Stimulated activated CD8-positive, alpha-beta memory T cell treated with anti-CD3 and anti-CD28 coated beads, Interleukin-4, amount 100 ng/mL, for 4 hours (primary cell): ENCODE measurements around the gene MAEA.

ENCODE experiments used
- DNase-seq, 2 donors: peaks; one replicate each; pipeline ENCODE4 v3.0.0-alpha.2; 2020; ENCODE audit warnings: low read depth in 2 of 2, low spot score in 1 of 2

MAEA gene

DNA sequence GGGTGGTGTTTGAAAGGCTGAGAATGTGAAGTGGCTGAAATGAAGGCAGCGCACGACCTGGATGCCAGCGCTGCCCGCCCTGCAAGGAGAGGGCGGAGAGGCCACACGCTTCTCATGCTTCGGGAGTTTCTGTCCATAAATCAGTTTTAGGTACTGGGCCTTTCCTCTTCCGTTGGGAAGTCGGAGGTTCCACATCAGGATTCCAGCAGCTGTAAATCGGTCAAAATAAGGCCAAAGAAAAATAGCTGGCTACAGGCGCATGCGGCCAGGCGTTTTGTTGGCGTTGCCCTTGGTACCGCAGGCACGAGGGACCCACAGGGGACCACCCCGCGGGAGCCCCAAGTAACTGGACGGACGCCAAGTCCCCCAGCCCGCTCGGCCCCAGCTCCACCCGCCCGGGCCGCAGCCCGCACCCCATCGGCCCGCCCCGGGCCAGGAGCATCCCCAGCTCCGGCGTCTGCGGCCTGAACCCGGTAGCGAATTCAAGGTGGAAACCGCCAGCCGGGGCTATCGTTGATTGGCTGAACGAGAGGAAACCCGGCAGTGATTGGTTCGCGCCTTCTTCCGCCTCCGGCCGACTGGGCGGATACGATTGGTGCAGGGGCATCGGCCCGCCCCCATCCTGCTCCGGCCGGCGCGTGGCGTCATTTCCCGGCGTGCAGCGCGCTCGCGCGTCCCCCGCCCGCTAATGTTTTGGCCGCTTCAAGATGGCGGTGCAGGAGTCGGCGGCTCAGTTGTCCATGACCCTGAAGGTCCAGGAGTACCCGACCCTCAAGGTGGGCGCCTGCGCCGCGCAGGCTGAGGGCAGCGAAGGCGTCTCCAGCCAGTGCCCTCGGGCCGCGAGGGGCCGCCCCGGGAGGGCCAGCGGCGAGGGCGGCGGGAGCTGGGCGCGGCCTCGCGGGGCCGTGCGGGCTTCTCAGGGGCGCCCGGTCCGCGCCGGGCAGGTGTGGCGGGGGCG lies at the start of gene MAEA:
Gene MAEA, plus strand, starts transcription at position 685 of the 958 bp plus-strand sequence. Its CDS starts 23 bp downstream, at position 708.
- peak; percentile 94 for DNase-seq

GRCh38 chr4:1239950-1240307 lies 49.8 kb upstream of the MAEA start:
- DNase-seq = no peak

DNA sequence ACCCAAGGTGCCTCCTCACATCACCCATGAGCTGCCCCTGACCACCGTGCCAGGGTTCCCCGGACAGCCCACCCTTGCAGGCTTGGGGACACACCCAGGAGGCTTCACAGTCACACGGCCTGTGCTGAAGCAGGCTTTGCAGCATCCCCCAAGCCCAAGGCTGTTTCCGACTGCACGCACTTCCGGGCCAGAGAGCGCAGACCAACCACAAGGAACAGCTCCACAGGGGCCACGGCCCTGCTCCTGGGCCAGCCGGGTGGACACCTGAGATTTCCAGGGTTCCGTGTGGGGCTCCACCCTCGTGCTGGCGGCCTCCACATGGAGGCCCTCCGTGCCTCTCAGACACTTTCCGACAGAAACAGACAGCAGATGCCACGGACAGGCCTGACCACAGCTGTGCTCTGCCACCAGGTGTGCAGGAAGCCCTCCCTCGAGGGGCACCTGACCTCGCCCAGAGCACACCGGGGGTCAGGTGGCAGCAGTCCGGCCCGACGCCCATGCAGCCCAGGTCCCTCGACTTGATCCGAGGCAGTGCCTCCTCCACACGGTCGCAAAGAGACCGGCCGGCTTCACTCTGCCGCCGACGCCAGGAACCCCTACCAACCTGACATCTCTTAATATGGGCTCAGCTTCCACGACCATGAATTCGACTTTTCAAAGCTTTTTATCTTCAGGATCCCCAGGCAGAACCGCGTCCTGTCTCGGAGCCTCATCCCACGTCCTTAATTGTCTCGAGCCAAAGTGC lies 48.8 kb upstream of the MAEA start:
- no peak for DNase-seq

DNA sequence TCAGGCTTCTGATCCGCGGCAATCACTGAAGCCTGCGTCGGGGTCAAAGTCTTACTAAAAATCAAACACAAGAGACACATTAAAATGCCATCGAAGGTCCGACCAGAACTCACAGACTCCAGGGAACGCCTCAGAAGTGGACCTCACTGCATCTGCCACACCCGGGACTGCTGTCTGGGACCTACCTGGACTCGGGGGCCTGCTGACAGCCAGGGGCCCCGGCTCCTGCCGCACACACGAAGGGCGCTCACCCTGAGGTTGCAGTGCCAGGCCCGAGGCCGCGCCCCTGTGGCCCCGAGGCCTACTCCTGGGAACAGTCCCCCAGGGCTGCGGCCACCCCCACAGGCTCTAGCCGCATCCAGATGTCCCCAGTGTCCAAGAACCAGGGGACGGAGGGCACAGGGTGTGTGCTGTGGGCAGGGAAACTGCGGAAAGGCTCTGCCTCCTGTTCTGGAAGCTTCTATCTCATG lies 48.2 kb upstream of the MAEA start:
- DNase-seq = no peak

- no peak for DNase-seq
Observed at GRCh38 chr4:1241936-1242505, 47.7 kb upstream of the MAEA start.

DNA sequence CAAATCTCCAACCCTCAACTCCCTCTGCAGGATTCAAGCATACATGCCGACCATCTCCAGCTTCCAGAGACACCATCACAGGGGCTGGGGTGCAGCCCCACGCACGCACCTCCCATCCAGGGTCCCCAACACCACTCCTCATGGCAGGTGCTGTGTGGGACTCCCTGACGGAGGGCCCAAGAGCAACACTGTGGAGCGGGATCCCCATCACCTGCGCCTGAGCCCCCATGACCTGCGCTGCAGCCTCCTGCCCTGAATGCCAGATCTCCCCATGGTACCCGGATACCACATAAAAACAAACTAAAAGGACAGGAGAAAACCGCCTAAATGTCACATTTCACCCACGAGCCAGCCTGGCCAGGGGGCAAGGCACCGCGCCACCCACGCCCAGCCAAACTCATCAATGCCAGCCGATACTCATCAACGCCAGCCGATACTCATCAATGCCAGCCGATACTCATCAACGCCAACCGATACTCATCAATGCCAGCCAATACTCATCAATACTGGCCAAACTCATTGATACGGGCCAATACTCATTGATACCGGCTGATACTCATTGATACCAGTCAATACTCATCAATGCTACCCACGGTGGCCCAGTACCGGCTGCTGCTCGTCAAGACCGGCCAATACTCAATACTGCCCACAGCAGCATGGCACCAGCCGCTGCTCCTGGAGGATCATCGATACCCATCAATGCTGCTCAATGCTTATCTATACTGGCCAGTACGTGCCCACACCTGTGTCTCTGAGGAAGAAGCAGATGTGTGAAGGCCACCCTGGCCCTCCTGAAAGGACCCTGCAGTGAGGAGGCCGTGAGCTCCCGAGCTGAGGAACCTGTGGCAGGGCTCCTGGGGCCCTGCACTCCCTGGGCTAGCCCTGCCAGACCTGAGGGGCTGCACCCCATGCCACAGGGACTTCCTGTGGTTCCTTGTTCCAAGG lies 46.9 kb upstream of the MAEA start:
- no peak for DNase-seq

DNA sequence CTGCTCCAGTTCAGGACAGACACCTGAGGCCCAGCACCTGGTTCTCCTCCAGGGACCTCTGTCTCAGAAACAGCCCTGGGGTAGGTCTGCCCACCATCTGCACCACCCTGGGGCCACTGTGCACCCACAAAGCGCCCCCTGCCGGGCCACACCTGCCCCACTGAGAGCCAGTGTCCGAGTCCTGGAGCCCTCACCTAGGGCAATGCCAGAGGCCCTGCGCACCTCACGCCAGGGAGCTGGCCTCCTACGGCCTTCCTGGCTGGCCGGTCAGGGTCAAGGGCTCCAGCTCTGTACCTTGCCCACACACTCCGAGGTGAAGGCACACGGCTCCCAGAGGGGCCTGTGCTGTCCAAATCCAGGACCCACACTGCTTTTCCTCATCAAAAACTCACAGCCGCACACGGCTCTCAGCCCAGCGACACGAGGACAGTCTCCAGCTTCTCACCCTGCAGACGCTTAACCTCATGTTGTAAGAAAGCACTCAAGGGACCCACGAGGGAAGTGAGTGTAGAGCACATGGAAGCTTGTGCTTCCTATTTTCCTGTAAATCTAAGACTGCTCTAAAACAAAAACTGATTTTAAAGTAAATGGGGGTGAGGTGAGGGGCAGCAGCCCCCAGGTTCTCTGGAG lies 46.1 kb upstream of the MAEA start:
- no peak for DNase-seq

DNA sequence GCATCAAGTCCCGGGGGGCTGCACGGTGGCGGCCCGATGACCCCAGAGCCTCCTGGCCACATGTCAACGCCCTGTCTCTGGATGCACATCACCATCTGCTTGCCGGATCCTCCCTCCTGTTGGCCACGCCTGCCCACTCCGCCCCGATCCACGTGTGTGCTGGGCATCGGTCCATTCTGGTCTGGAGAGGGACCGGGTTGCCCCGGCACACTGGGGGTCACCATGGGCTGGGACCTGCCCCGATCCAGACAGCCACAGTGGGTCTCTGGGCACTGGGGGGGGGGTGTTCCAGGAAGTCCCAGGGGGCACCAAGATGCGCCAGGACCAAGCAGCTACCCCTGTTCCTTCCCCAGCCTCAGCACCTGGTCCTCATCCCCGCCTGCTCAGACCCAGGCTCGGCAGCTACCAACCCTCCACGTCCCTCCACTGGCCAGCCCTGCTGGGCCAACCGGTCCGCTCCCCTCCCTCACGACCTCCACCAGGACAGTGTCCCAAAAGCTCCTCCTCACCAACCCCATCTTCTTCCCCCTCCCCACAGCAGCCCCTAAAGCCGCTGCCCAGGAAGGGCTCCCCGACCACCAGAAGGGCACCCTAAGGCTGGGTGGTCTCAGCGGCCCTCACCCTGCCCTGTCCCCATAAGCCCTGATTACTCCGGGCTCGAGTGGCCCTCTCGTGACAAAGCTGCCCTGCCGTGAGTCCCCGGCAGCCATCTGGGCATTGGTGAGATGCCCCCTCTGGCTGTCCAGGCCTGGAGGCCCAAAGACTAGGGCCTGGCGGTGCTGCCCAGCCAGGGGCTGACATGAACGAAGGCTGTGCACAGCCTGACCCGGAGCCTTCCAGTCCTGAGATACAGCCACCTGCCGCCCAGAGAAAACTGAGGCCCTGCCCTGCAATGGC lies 45.4 kb upstream of the MAEA start:
- no peak for DNase-seq

DNA sequence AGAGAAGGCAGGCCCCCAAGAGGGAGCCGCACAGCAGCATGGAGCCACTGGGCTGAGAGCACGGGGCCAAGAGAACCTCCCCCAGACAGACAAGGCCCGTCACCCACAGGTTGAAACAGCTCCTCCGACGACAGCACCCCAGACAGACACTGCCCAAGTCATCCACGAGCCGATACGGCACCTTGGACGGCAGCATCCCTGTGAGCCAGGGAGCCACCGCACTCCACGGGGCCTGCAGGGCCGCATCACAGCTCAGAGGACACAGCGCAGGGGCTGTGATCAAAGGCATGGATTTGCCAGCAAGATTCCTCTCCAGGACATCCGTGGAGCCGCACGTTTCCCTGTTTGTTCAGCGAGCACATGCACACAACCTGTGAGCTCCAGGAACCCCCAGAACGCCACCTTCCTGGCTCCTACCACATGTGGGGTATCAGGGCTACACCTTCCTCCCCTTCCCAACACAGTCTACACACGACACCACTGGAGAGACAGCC lies 44.7 kb upstream of the MAEA start:
- no peak for DNase-seq

GRCh38 chr4:1245481-1246051 lies 44.1 kb upstream of the MAEA start:
- no peak for DNase-seq

- no peak for DNase-seq
Observed at GRCh38 chr4:1246111-1246881, 43.4 kb upstream of the MAEA start.

GRCh38 chr4:1246901-1247863 lies 42.5 kb upstream of the MAEA start:
- no peak for DNase-seq

DNA sequence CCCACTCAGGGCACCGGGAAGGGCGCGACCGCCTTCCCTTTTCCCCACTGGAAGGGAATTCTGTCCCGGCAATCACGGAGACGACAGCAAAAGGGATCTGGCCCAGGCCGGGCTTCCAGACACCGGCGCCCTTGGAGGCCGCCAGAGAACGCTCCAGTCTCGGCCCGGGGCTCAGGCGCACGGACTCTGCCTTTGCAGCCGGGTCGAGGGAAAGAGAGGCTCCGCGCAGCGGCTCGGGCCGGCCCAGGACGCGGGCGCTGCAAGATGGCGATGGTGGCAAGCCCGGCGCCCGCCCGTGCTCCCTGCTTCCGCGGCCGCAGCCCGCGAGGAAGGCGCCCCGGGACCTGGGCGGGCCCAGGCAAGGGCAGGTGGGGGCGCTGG lies 41.8 kb upstream of the MAEA start:
- DNase-seq = peak in 1 of 2 donors; percentile 17

- peak; percentile 40 to 62 for DNase-seq
Observed at GRCh38 chr4:1248245-1249147, 41.2 kb upstream of the MAEA start, which contains the start of gene CTBP1. CTBP1 (minus strand) TSS chr4:1249130; CDS start chr4:1241331, 7,799 bp downstream.

DNA sequence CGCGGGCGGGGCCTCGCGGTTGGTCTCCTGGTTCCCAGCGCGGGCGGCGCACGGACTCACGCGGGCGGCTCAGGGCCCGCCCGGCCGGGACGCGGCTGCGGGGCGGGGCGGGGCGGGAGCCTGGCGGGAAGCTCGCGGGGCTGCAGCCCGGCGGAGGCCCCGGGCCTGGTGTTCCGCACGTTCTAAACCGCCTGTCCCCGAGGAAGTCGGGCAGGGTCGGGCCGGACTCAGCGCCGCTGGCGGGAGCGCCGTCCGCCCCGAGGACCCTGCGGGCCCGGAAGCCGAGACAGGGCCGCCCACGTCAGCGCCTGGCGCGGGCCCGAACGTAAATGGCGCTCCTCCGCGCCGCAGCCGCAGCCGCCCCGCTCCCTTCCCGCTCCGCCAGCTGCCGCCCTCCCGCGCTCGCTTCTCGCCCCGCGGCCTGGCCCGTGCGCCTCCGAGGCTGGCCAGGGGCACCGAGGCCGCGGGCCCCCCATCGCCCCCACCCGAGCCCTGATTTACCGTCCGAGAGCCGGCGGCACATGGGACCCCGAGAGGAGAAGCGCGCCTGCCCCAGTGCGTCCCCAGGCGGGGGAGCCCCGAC lies 40.5 kb upstream of the MAEA start:
- peak; percentile 58 to 73 for DNase-seq
